Endothelial cell of umbilical vein (primary cell): ENCODE data around the gene PSAT1. TPM values are rescaled to one million over a fixed set of nuclear protein-coding genes. Genes with fewer than 3 reads are reported as not detected.

Experiments
- Bru-seq: library from RNA; stranded (reverse); fragments of 400-500 nt; gene quantifications from one replicate; lab custom pipeline; 2021; lab: Mats Ljungman, UMichigan
- BruChase-seq, 2 experiments: library from RNA; stranded (reverse); fragments of 400-500 nt; gene quantifications; one replicate each; lab custom pipeline; 2021; lab: Mats Ljungman, UMichigan
- BruUV-seq: library from RNA; stranded (reverse); fragments of 400-500 nt; replicated peaks from 2 replicates; lab custom pipeline; 2021; lab: Mats Ljungman, UMichigan
- CTCF ChIA-PET: fragments of 300-600, 350-600 bp; sonication (Branson Sonifier 250); formaldehyde crosslinking; loops from one replicate; lab custom pipeline; 2021; ENCODE audit warnings: antibody characterized with exemption, inconsistent platforms; lab: Charles Lee
- POLR2A ChIA-PET: fragments of 300-600, 350-600 bp; sonication (Branson Sonifier 250); formaldehyde crosslinking; loops from one replicate; lab custom pipeline; 2021; ENCODE audit warnings: antibody characterized with exemption, inconsistent platforms; lab: Charles Lee
- DNase-seq: peaks from one replicate; pipeline ENCODE4 v3.0.0-alpha.2; 2011; ENCODE audit warnings: low read depth, low spot score
- FAIRE-seq: peaks from 2 replicates; lab custom pipeline; 2011; peaks lifted over from hg19 to GRCh38; lab: Jason Lieb, UNC
- H2AFZ ChIP-seq: 2 replicates; pipeline ENCODE4 v1.6.0; 2012; ENCODE audit warnings: low read depth, low read length, control low read depth, inconsistent platforms
- H3K27ac ChIP-seq: 2 replicates; pipeline ENCODE4 v1.5.1; 2011; ENCODE audit warnings: low read depth, mild to moderate bottlenecking, control low read depth, low read length, moderate library complexity; ENCODE audit not compliant: insufficient read depth
- H3K27me3 ChIP-seq, 2 experiments: 2 replicates each; pipeline versions ENCODE4 v1.6.0 to v1.6.1; 2011; ENCODE audit warnings: low read length in 2 of 2, mixed read lengths in 1 of 2; ENCODE audit not compliant: control insufficient read depth in 2 of 2, insufficient read depth in 2 of 2
- H3K36me3 ChIP-seq, 2 experiments: 2 replicates in 1 of 2; 3 replicates in 1 of 2; pipeline ENCODE4 v1.5.1; 2011; ENCODE audit warnings: low read length in 2 of 2, mild to moderate bottlenecking in 1 of 2, moderate library complexity in 1 of 2; ENCODE audit not compliant: control insufficient read depth in 2 of 2, insufficient read depth in 2 of 2; ENCODE audit errors: extremely low read depth in 1 of 2
- H3K4me1 ChIP-seq: 3 replicates; pipeline ENCODE4 v1.5.1; 2011; ENCODE audit warnings: mild to moderate bottlenecking, low read length; ENCODE audit not compliant: control insufficient read depth, insufficient read depth; ENCODE audit errors: extremely low read depth
- H3K4me2 ChIP-seq: 2 replicates; pipeline ENCODE4 v1.6.1; 2011; ENCODE audit warnings: low read length, control low read depth, mixed read lengths; ENCODE audit not compliant: insufficient read depth
- H3K4me3 ChIP-seq, 3 experiments: fragments of 200-600 bp in 1 of 3; sonication (generic), shearing (Covaris generic) in 1 of 3; replicated peaks in 1 of 3; 2 replicates each; pipeline ENCODE4 v1.5.1; 2011 to 2016; ENCODE audit warnings: control low read depth in 3 of 3, low read length in 3 of 3, mild to moderate bottlenecking in 2 of 3, inconsistent platforms in 1 of 3, low read depth in 1 of 3, moderate library complexity in 1 of 3; ENCODE audit not compliant: insufficient read depth in 1 of 3
- H3K79me2 ChIP-seq: 2 replicates; pipeline ENCODE4 v1.6.0; 2012; ENCODE audit warnings: low read length, inconsistent platforms; ENCODE audit not compliant: control insufficient read depth, insufficient read depth
- H3K9ac ChIP-seq: replicated peaks from 2 replicates; pipeline ENCODE3; 2011; ENCODE audit warnings: low read length, control low read depth; ENCODE audit not compliant: insufficient read depth; ENCODE audit errors: extremely low read depth
- H3K9me1 ChIP-seq: replicated peaks from 3 replicates; pipeline ENCODE4 v1.6.0; 2011; ENCODE audit warnings: mild to moderate bottlenecking, low read length; ENCODE audit not compliant: control insufficient read depth, insufficient read depth; ENCODE audit errors: extremely low read depth
- H3K9me3 ChIP-seq: replicated peaks from 2 replicates; pipeline ENCODE4 v1.5.1; 2012; ENCODE audit warnings: low read length, inconsistent platforms; ENCODE audit not compliant: control insufficient read depth, insufficient read depth
- H4K20me1 ChIP-seq: replicated peaks from 2 replicates; pipeline ENCODE3; 2011; ENCODE audit warnings: mild to moderate bottlenecking, low read length; ENCODE audit not compliant: control insufficient read depth, insufficient read depth; ENCODE audit errors: extremely low read depth
- EZH2 ChIP-seq: IDR thresholded peaks from 2 replicates; pipeline ENCODE4 v1.6.1; 2012; ENCODE audit warnings: borderline replicate concordance, low read depth, mild to moderate bottlenecking, moderate library complexity, low read length, inconsistent platforms; ENCODE audit not compliant: severe bottlenecking
- FOS ChIP-seq: IDR thresholded peaks from 2 replicates; pipeline ENCODE4 v1.6.1; 2011; ENCODE audit warnings: mild to moderate bottlenecking, low read length, moderate library complexity, borderline replicate concordance; ENCODE audit not compliant: insufficient read depth
- GATA2 ChIP-seq: IDR thresholded peaks from 2 replicates; pipeline ENCODE4 v1.7.0; 2011; ENCODE audit warnings: low read depth, mild to moderate bottlenecking, moderate library complexity, mixed read lengths, low read length; ENCODE audit not compliant: insufficient read length, insufficient read depth
- JUN ChIP-seq: IDR thresholded peaks from 2 replicates; pipeline ENCODE4 v1.6.1; 2011; ENCODE audit warnings: borderline replicate concordance, low read depth; ENCODE audit not compliant: insufficient read length, insufficient read depth
- MYC ChIP-seq: IDR thresholded peaks from one replicate; pipeline ENCODE4 v1.6.1; 2011; ENCODE audit warnings: mild to moderate bottlenecking, low read depth, low read length
- POLR2A ChIP-seq: IDR thresholded peaks from 2 replicates; pipeline ENCODE4 v1.6.1; 2012; ENCODE audit warnings: low read depth, mild to moderate bottlenecking, control low read depth, low read length
- POLR2AphosphoS5 ChIP-seq: IDR thresholded peaks from 2 replicates; pipeline ENCODE4 v1.6.1; 2012; ENCODE audit warnings: low read depth, mild to moderate bottlenecking, control low read depth, low read length, moderate library complexity; ENCODE audit not compliant: insufficient read depth
- dilution Hi-C: fragments of 300-500 bp; cut with MboI; formaldehyde crosslinking; loops from one replicate; pipeline ENCODE4 v1.15.0; 2019; ENCODE audit warnings: low sequenced_read_pairs; ENCODE audit not compliant: extremely low pct_ligation_motif_present
- intact Hi-C: fragments of 100-400 bp; cut with micrococcal nuclease; formaldehyde crosslinking; loops from one replicate; pipeline ENCODE4 v1.10.0; 2022
- long read RNA-seq: library from polyadenylated mRNA; stranded (forward); transcript quantifications from one replicate; pipeline ENCODE4 v2.0.0, GENCODE V29; 2021
- polyA minus RNA-seq, 3 experiments: library from RNA; depleted of rRNA, polyadenylated mRNA; stranded (reverse); fragments of >200 nt; gene quantifications; 1 replicate in 1 of 3; 2 replicates in 2 of 3; pipeline ENCODE4 v1.2.3, GENCODE V29; 2011
- polyA plus RNA-seq, 4 experiments: library from polyadenylated mRNA; depleted of rRNA in 3 of 4; stranded (reverse) in 3 of 4; unstranded in 1 of 4; fragments of >200 nt; gene quantifications; 2 replicates each; pipeline versions ENCODE4 v1.2.1 to v1.2.3, GENCODE V29; 2011 to 2012; ENCODE audit warnings: missing spikeins in 1 of 4
- total RNA-seq: library from RNA; stranded (reverse); gene quantifications from 2 replicates; pipeline ENCODE4 v1.2.3, GENCODE V29; 2021
- TF ChIP-seq, protein P1 (sequence below), 2 donors: IDR thresholded peaks; 1 replicate in 1 of 2; 2 replicates in 1 of 2; pipeline ENCODE4 v1.5.1; 2011; ENCODE audit warnings: low read length in 2 of 2, mild to moderate bottlenecking in 2 of 2, moderate library complexity in 2 of 2, control low read depth in 1 of 2, inconsistent platforms in 1 of 2, low read depth in 1 of 2; ENCODE audit not compliant: insufficient read depth in 1 of 2; ENCODE audit errors: extremely low read depth in 1 of 2
- TF ChIP-seq, protein P2 (sequence below): IDR thresholded peaks from 2 replicates; pipeline ENCODE4 v1.6.1; 2011; ENCODE audit not compliant: insufficient read depth, insufficient read length

PSAT1 gene
- 42.0 and 47.3 TPM in 2 replicates for total RNA-seq
- polyA plus RNA-seq: 15.2 and 19.1 TPM in 2 replicates
- 27.4 and 30.8 TPM in 2 replicates for polyA plus RNA-seq (2011; cell fraction: cytosol; rRNA removed)
- polyA plus RNA-seq (2011; cell fraction: nucleus; rRNA removed): 15.6 and 19.6 TPM in 2 replicates
- polyA plus RNA-seq (2012): 23.9 and 42.7 TPM in 2 replicates
- 25.1 and 37.9 TPM in 2 replicates for polyA minus RNA-seq
- polyA minus RNA-seq (2011; cell fraction: cytosol; rRNA and poly(A)+ RNA removed): 90.7 TPM
- 9.2 and 9.8 TPM in 2 replicates for polyA minus RNA-seq (2011; cell fraction: nucleus; rRNA and poly(A)+ RNA removed)
- percentile 72 among the genes with signal in this experiment for Bru-seq, nascent RNA
- percentile 68 among the genes with signal in this experiment for BruChase-seq, experiment 1, labeled RNA remaining after a 6-hour chase
- percentile 55 among the genes with signal in this experiment for BruChase-seq, experiment 2, labeled RNA remaining after a 2-hour chase
- long read RNA-seq, transcript PSAT1-202 (9 exons, 2,188 nt): major isoform, 103 of 119 reads
- long read RNA-seq, partial matches to known transcripts: 12 of 119 reads
- long read RNA-seq, other reads (novel, unspliced or antisense): 3 of 119 reads

DNA sequence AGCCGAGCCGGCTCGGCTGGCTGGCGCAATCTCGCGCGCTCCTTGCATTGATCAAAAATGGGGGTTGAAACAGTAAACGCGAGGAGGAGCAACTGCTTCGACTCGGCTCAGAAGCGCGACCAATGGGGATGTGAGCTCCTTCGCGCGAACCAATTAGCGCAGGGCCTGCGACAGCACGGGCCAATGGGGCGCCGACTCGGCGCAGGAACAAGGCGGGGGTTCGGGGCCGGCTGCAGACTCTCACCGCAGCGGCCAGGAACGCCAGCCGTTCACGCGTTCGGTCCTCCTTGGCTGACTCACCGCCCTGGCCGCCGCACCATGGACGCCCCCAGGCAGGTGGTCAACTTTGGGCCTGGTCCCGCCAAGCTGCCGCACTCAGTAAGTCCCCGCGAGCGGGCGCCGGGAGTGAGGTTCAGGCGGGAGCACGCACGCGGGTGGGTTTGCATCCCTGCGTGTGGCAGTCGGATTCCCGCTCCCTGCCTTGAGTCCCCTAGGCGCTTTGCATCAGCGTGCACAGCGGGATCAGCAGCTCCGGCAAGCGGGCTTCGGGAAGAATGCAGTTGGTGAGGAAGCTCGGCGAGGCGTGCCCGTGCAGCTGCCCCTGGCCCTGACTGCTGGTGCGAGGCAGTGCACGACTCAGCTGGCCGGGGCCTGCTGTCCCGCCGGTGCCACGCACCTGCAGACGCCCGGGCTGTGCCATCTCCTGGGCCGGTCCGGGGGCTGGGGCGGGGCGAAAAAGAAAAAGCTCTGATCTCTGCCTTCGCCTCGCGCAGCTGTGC lies at the start of gene PSAT1:
Gene PSAT1, plus strand, starts transcription at position 233 of the 779 bp plus-strand sequence. Its CDS starts 86 bp downstream, at position 319.
- Histone ChIP-seq H3K36me3 (peaks cover 0 to 2% of the 10 kb centered on the region in 2 experiments), H3K9me3 (no peaks in the 10 kb centered on the region), H3K79me2 (peaks cover 10% of the 10 kb centered on the region), H4K20me1 (no peaks in the 10 kb centered on the region), H3K27ac (peak within 1 kb of the TSS; percentile 31), H3K4me2 (peak within 1 kb of the TSS; percentile 62), H3K4me3 (peak within 1 kb of the TSS; percentile 64 to 81 (median 72)), H2AFZ (peak within 1 kb of the TSS; percentile 61), H3K4me1 (peaks cover 3% of the 10 kb centered on the region), H3K27me3 (no peaks in the 10 kb centered on the region), H3K9ac (peak within 1 kb of the TSS; percentile 79), H3K9me1 (no peaks in the 10 kb centered on the region)
- peak; percentile 95 for FAIRE-seq
- BruUV-seq: TSS peak; percentile 24
- ChIA-PET POLR2A (no interaction called here), CTCF (interaction anchor here (0.8 to 1.9 kb wide), 14 partner anchors 12 to 574 kb away, joined by 3 to 13 read pairs (median 4); no protein-coding TSS in a partner anchor)
- intact Hi-C loops: loop anchor here (1.0 to 5.0 kb wide), 4 partner anchors 36 to 1275 kb away; partner anchors contain the start of genes CEP78 and TLE4
- dilution Hi-C loops: no loop called here
- peak; percentile 96 for DNase-seq
- TF ChIP-seq POLR2AphosphoS5: peak; percentile 62
- no peak for TF ChIP-seq MYC
- no peak for TF ChIP-seq GATA2
- TF ChIP-seq POLR2A: peak; percentile 66
- TF ChIP-seq FOS: peak; percentile 41
- no peak for TF ChIP-seq JUN
- TF ChIP-seq EZH2: no peak
- TF ChIP-seq, protein P1, sequence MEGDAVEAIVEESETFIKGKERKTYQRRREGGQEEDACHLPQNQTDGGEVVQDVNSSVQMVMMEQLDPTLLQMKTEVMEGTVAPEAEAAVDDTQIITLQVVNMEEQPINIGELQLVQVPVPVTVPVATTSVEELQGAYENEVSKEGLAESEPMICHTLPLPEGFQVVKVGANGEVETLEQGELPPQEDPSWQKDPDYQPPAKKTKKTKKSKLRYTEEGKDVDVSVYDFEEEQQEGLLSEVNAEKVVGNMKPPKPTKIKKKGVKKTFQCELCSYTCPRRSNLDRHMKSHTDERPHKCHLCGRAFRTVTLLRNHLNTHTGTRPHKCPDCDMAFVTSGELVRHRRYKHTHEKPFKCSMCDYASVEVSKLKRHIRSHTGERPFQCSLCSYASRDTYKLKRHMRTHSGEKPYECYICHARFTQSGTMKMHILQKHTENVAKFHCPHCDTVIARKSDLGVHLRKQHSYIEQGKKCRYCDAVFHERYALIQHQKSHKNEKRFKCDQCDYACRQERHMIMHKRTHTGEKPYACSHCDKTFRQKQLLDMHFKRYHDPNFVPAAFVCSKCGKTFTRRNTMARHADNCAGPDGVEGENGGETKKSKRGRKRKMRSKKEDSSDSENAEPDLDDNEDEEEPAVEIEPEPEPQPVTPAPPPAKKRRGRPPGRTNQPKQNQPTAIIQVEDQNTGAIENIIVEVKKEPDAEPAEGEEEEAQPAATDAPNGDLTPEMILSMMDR (IDR thresholded peaks at IDR 0.05; ENCODE audit: extremely low read depth in 1 of 2, insufficient read depth in 1 of 2, low read depth in 1 of 2, low read length in 2 of 2): peak in 1 of 2 donors; percentile 5
- TF ChIP-seq, protein P2, sequence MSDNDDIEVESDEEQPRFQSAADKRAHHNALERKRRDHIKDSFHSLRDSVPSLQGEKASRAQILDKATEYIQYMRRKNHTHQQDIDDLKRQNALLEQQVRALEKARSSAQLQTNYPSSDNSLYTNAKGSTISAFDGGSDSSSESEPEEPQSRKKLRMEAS: no peak
